A549 (cell line): ENCODE data around the gene FOXK1. TPM values are rescaled to one million over a fixed set of nuclear protein-coding genes. Genes with fewer than 3 reads are reported as not detected.
A peak's percentile ranks its signal among the peaks of the same experiment; 100 is the strongest.

Experiments used
- ATAC-seq, 2 experiments: fragments of 200-7000 bp in 1 of 2; fragments of >200 bp in 1 of 2; cut with Nextera tagmentation in 1 of 2; cut with Tn5 transposase in 1 of 2; 3 replicates each; pipeline versions ENCODE4 v1.8.0 to v1.9.1; 2018 to 2020; ENCODE audit warnings: mild to moderate bottlenecking in 1 of 2, moderate library complexity in 1 of 2
- CTCF ChIA-PET: fragments of 300-600 bp; sonication (Branson Sonifier 250); formaldehyde crosslinking; extraction: SDS; loops from one replicate; lab custom pipeline; 2021; ENCODE audit warnings: antibody characterized with exemption, inconsistent platforms; lab: Yijun Ruan, JAX
- POLR2A ChIA-PET: fragments of 350-600 bp; formaldehyde crosslinking; extraction: SDS; loops from one replicate; lab custom pipeline; 2021; ENCODE audit warnings: antibody characterized with exemption, inconsistent platforms; lab: Yijun Ruan, JAX
- DNase-seq, 2 experiments: peaks; one replicate each; pipeline versions ENCODE4 v3.0.0 to v3.0.0-alpha.2; 2011 to 2016; ENCODE audit warnings: low read depth in 1 of 2, low spot score in 1 of 2
- FAIRE-seq: peaks from 2 replicates; lab custom pipeline; 2011; peaks lifted over from hg19 to GRCh38; lab: Jason Lieb, UNC
- H3K27ac ChIP-seq, 2 experiments: fragments of >200 bp; sonication (Bioruptor Twin); formaldehyde crosslinking; 3 replicates each; pipeline ENCODE4 v1.5.1; 2016 to 2017
- H3K4me1 ChIP-seq: fragments of >200 bp; sonication (Bioruptor Twin); formaldehyde crosslinking; 3 replicates; pipeline ENCODE4 v1.6.1; 2016
- H3K4me2 ChIP-seq: fragments of >200 bp; sonication (Bioruptor Twin); formaldehyde crosslinking; 3 replicates; pipeline ENCODE4 v1.6.1; 2016
- H3K4me3 ChIP-seq: fragments of >200 bp; sonication (Bioruptor Twin); formaldehyde crosslinking; 3 replicates; pipeline ENCODE4 v1.5.1; 2016
- H3K9me3 ChIP-seq: fragments of >200 bp; sonication (Bioruptor Twin); formaldehyde crosslinking; 3 replicates; pipeline ENCODE4 v1.6.1; 2016
- BHLHE40 ChIP-seq: IDR thresholded peaks from 2 replicates; pipeline ENCODE4 v1.6.1; 2012; ENCODE audit warnings: low read depth, low read length, inconsistent platforms
- CBX2 ChIP-seq: fragments of 200-600 bp; sonication (generic); IDR thresholded peaks from 2 replicates; pipeline ENCODE4 v1.6.1; 2016; ENCODE audit warnings: low read depth, mild to moderate bottlenecking, borderline replicate concordance
- CEBPB ChIP-seq, 2 experiments: fragments of >200 bp in 1 of 2; sonication (Bioruptor Twin) in 1 of 2; formaldehyde crosslinking in 1 of 2; IDR thresholded peaks; 2 replicates each; pipeline ENCODE4 v1.6.1; 2012 to 2016
- CHD2 ChIP-seq: fragments of 150-350 bp; IDR thresholded peaks from 2 replicates; pipeline ENCODE4 v1.6.1; 2014; ENCODE audit warnings: low read length; ENCODE audit not compliant: partially characterized antibody
- EHMT2 ChIP-seq: fragments of 200-600 bp; sonication (generic); IDR thresholded peaks from 2 replicates; pipeline ENCODE4 v1.6.1; 2016; ENCODE audit warnings: antibody characterized with exemption, low read depth, mild to moderate bottlenecking, moderate library complexity
- EP300 ChIP-seq, 2 experiments: fragments of >200 bp; sonication (Bioruptor Twin); formaldehyde crosslinking; IDR thresholded peaks; 2 replicates in 1 of 2; 3 replicates in 1 of 2; pipeline ENCODE4 v1.6.1; 2016 to 2017
- FOSB ChIP-seq: fragments of 250-450 bp; sonication (Bioruptor Pico); IDR thresholded peaks from 2 replicates; pipeline ENCODE4 v1.5.0; 2020; ENCODE audit warnings: mild to moderate bottlenecking, moderate library complexity
- FOSL2 ChIP-seq, 2 experiments: fragments of 450-650 bp in 1 of 2; fragments of >200 bp in 1 of 2; sonication (Bioruptor Twin) in 1 of 2; formaldehyde crosslinking; IDR thresholded peaks; 2 replicates each; pipeline versions ENCODE4 v1.5.0 to v1.6.1; 2016 to 2020; ENCODE audit warnings: mild to moderate bottlenecking in 1 of 2, moderate library complexity in 1 of 2
- FOXS1 ChIP-seq: fragments of 250-450 bp; sonication (Bioruptor Pico); IDR thresholded peaks from 2 replicates; pipeline ENCODE4 v1.5.0; 2020; ENCODE audit warnings: mild to moderate bottlenecking, moderate library complexity
- GATA3 ChIP-seq: IDR thresholded peaks from 2 replicates; pipeline ENCODE4 v1.6.1; 2012; ENCODE audit warnings: borderline replicate concordance
- HDAC2 ChIP-seq: fragments of 200-600 bp; sonication (generic); IDR thresholded peaks from 2 replicates; pipeline ENCODE4 v1.6.1; 2016
- JUN ChIP-seq, 2 experiments: fragments of >200 bp; sonication (Bioruptor Twin); formaldehyde crosslinking; IDR thresholded peaks; 2 replicates in 1 of 2; 3 replicates in 1 of 2; pipeline ENCODE4 v1.6.1; 2016 to 2017
- KDM5A ChIP-seq: fragments of 200-600 bp; sonication (generic); IDR thresholded peaks from 2 replicates; pipeline ENCODE4 v1.6.1; 2016; ENCODE audit warnings: antibody characterized with exemption, mild to moderate bottlenecking
- MAFK ChIP-seq: fragments of 450-650 bp; IDR thresholded peaks from 2 replicates; pipeline ENCODE4 v1.6.1; 2014; ENCODE audit not compliant: partially characterized antibody
- MAZ ChIP-seq: fragments of 150-350 bp; IDR thresholded peaks from 2 replicates; pipeline ENCODE4 v1.6.1; 2014; ENCODE audit warnings: antibody characterized with exemption, low read depth, low read length, borderline replicate concordance
- MYC ChIP-seq: IDR thresholded peaks from 2 replicates; pipeline ENCODE4 v1.6.1; 2012; ENCODE audit warnings: mild to moderate bottlenecking, inconsistent platforms, low read length, improper control_type of control experiment, borderline replicate concordance
- NR3C1 ChIP-seq: fragments of >200 bp; sonication (Bioruptor Twin); formaldehyde crosslinking; IDR thresholded peaks from 3 replicates; pipeline ENCODE4 v1.6.1; 2017
- POLR2AphosphoS2 ChIP-seq: conservative IDR thresholded peaks from 2 replicates; pipeline ENCODE4 v1.6.1; 2012; ENCODE audit warnings: low read length, improper control_type of control experiment, inconsistent platforms
- RAD21 ChIP-seq, 2 experiments: fragments of >200 bp in 1 of 2; sonication (Bioruptor Twin) in 1 of 2; formaldehyde crosslinking in 1 of 2; IDR thresholded peaks in 1 of 2; conservative IDR thresholded peaks in 1 of 2; 2 replicates in 1 of 2; 3 replicates in 1 of 2; pipeline ENCODE4 v1.6.1; 2012 to 2018; ENCODE audit warnings: inconsistent platforms in 1 of 2
- RCOR1 ChIP-seq: fragments of 150-350 bp; IDR thresholded peaks from 2 replicates; pipeline ENCODE4 v1.6.1; 2014; ENCODE audit warnings: antibody characterized with exemption, low read length, low read depth
- RFX5 ChIP-seq: fragments of 450-650 bp; IDR thresholded peaks from 2 replicates; pipeline ENCODE4 v1.7.1; 2014; ENCODE audit warnings: antibody characterized with exemption, mild to moderate bottlenecking, moderate library complexity
- SREBF2 ChIP-seq: fragments of 450-650 bp; IDR thresholded peaks from 2 replicates; pipeline ENCODE4 v1.6.1; 2014; ENCODE audit warnings: mild to moderate bottlenecking, moderate library complexity
- TFCP2L1 ChIP-seq: fragments of 250-450 bp; sonication (Bioruptor Pico); IDR thresholded peaks from 2 replicates; pipeline ENCODE4 v1.5.0; 2021; ENCODE audit warnings: mild to moderate bottlenecking
- ZNF302 ChIP-seq: fragments of 250-450 bp; sonication (Bioruptor Pico); IDR thresholded peaks from 2 replicates; pipeline ENCODE4 v1.9.0; 2021; ENCODE audit warnings: inconsistent platforms, mild to moderate bottlenecking, moderate library complexity
- WGBS: methylation state at CpG from one replicate; pipeline ENCODE4 v1.1.6; 2017; ENCODE audit errors: missing lambda C conversion rate; 5-methylcytosine and 5-hydroxymethylcytosine counted together
- polyA plus RNA-seq, 4 experiments: library from polyadenylated mRNA; depleted of rRNA in 3 of 4; stranded (reverse); fragments of >200 nt; fragmentation: RNase III in 1 of 4; extraction: RNeasy Plus Mini Kit Qiagen cat#74134 plus additional on column Dnase treatment in 1 of 4; gene quantifications; 2 replicates in 3 of 4; 3 replicates in 1 of 4; pipeline ENCODE4 v1.2.3, GENCODE V29; 2011 to 2017
- TF ChIP-seq, protein P1 (sequence below): IDR thresholded peaks from 2 replicates; pipeline ENCODE4 v1.6.1; 2012
- TF ChIP-seq, protein P2 (sequence below): fragments of 150-350 bp; IDR thresholded peaks from 2 replicates; pipeline ENCODE4 v1.6.1; 2014; ENCODE audit warnings: low read depth, mild to moderate bottlenecking, low read length
- TF ChIP-seq, protein P3 (sequence below): fragments of >200 bp; sonication (Bioruptor Twin); formaldehyde crosslinking; IDR thresholded peaks from 3 replicates; pipeline ENCODE4 v1.6.1; 2016

FOXK1 gene
- polyA plus RNA-seq, 2 of the 4 experiments (the other 2 are of a cell fraction), result 6.8 to 10.9 TPM

DNA sequence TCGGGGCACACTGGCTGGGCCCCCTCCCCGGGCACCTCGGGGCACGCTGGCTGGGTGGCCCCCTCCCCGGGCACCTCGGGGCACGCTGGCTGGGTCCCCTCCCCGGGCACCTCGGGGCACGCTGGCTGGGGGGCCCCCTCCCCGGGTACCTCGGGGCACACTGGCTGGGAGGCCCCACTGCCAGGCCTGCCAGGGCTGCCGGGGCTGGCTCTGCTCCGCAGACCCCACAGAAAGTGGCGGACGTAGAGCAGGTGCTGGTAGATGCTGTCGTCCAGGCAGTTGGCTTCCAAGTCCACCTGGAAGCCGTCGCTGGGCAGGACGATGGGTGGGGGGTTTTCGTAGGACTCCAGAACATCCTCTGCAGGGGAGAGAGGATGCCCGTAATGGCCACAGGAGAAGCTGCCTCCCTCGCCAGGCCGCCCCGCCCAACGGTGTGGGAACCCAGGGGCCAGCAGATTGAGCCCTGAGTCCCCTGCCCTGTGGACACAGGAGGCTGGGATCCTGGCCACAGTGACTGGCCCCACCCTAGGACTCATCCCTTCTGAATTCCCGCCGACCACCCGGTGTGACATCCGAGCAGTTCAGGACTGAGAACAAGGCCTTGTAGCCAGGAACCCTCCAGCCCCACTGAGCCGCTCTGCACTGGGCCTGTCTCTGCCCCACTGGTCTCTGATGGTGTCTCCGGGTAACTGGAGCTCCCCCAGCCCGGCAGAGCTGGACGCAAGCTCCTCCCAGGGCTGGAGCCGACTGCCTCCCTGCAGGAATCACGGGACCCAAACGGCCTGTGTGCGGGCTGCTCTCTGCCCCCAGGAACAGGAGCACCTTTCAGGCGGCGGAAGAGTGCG lies 121.5 kb downstream of the FOXK1 start:
- Histone ChIP-seq H3K4me1 (no peaks in the 10 kb centered on the region), H3K4me2 (no peak overlapping the region), H3K4me3 (no peak overlapping the region), H3K27ac (no peak overlapping the region), H3K9me3 (no peaks in the 10 kb centered on the region)
- peak in 1 of 2 experiments; percentile 26 for DNase-seq
- FAIRE-seq, result no peak
- peak in 1 of 2 experiments; percentile 33; a peak in 3 of 6 replicates for ATAC-seq
- TF ChIP-seq KDM5A (no peak), EP300 (IDR thresholded peaks at IDR 0.05) (no peak), FOXS1 (CRISPR knock-in tag) (no peak), HDAC2 (no peak), EHMT2 (no peak), RCOR1 (no peak), CBX2 (no peak), MYC (no peak), RFX5 (no peak), FOSL2 (IDR thresholded peaks at IDR 0.05) (no peak), FOSL2 (CRISPR knock-in tag; IDR thresholded peaks at IDR 0.05) (no peak), CEBPB (IDR thresholded peaks at IDR 0.05) (no peak), BHLHE40 (no peak), ZNF302 (no peak)
- TF ChIP-seq, protein P1, sequence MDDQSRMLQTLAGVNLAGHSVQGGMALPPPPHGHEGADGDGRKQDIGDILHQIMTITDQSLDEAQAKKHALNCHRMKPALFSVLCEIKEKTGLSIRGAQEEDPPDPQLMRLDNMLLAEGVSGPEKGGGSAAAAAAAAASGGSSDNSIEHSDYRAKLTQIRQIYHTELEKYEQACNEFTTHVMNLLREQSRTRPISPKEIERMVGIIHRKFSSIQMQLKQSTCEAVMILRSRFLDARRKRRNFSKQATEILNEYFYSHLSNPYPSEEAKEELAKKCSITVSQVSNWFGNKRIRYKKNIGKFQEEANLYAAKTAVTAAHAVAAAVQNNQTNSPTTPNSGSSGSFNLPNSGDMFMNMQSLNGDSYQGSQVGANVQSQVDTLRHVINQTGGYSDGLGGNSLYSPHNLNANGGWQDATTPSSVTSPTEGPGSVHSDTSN, result no peak
- TF ChIP-seq, protein P2, sequence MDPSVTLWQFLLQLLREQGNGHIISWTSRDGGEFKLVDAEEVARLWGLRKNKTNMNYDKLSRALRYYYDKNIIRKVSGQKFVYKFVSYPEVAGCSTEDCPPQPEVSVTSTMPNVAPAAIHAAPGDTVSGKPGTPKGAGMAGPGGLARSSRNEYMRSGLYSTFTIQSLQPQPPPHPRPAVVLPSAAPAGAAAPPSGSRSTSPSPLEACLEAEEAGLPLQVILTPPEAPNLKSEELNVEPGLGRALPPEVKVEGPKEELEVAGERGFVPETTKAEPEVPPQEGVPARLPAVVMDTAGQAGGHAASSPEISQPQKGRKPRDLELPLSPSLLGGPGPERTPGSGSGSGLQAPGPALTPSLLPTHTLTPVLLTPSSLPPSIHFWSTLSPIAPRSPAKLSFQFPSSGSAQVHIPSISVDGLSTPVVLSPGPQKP, result no peak
- TF ChIP-seq, protein P3, sequence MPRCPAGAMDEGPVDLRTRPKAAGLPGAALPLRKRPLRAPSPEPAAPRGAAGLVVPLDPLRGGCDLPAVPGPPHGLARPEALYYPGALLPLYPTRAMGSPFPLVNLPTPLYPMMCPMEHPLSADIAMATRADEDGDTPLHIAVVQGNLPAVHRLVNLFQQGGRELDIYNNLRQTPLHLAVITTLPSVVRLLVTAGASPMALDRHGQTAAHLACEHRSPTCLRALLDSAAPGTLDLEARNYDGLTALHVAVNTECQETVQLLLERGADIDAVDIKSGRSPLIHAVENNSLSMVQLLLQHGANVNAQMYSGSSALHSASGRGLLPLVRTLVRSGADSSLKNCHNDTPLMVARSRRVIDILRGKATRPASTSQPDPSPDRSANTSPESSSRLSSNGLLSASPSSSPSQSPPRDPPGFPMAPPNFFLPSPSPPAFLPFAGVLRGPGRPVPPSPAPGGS, result no peak
- ChIA-PET POLR2A (no interaction called here), CTCF (interaction anchor here (0.6 kb wide), 1 partner anchor 46 kb away, joined by 3 read pairs; no protein-coding TSS in a partner anchor)
- WGBS, result 73% methylated on average over 13 of the region's 41 CpGs

DNA sequence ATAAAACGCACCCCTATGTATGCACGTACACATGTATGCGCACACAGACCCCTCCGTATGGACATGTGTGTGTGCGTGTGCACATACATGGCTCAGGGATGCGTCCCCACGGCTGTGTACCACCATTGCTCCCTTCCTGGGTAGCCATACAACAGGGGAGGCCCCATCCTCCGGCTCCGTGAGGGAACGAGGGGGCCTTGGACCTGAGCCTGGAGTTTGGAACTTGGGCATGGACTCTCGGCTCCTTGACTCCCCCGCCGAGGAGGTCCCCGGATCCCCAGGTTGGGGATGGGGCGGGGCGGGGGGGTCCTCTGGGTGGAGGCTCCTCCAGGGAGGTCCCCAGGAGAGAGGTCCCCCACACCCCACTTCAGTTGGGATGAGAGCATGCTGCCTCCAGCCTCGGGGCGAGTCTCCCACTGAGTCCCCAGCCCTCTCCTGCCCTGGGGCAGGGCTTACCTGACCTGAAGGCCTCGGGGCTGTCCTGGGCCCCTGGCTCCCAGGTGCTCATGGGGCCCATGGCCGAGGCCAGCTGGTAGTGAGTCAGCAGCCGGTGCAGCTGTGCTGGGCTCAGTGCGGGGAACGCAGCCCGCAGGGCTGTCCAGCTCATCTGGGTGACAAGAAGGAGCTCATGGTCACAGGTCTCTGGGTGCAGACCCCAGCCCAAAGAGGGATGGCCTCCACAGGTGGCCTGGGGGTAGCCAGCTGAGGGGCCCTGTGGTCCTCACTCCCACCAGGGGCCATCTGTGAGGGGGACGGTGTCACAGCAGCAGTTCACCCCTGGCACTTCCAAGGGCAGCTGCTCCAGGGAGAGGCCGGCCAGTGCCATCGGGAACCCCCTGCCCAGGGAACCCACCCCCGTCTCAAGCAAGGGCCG lies 123.3 kb downstream of the FOXK1 start:
- FAIRE-seq, result no peak
- CTCF ChIA-PET, result interaction anchor here (0.6 to 1.6 kb wide), 5 partner anchors 8 to 370 kb away, joined by 3 to 5 read pairs (median 4); partner anchors contain the start of gene RADIL

More for the DNA sequence above, 123.3 kb downstream of the FOXK1 start:
- DNase-seq (no peak), ATAC-seq (no peak)
- H3K9me3 ChIP-seq, result no peaks in the 10 kb centered on the region
- POLR2A ChIA-PET, result no interaction called here
- no peak overlapping the region for H3K27ac ChIP-seq
- no peak overlapping the region for H3K4me2 ChIP-seq
- WGBS, result 86% methylated on average over 15 of the region's 29 CpGs
- H3K4me3 ChIP-seq, result no peak overlapping the region
- H3K4me1 ChIP-seq, result no peaks in the 10 kb centered on the region
- TF ChIP-seq, protein P2, result no peak
- TF ChIP-seq SREBF2, result no peak
- no peak for TF ChIP-seq NR3C1
- TF ChIP-seq, protein P3, result no peak
- no peak for TF ChIP-seq MAFK
- no peak for TF ChIP-seq RAD21 (conservative IDR thresholded peaks at IDR 0.05 in 1 of 2, IDR thresholded peaks at IDR 0.05 in 1 of 2)
- TF ChIP-seq FOSB (CRISPR knock-in tag), result no peak
- TF ChIP-seq TFCP2L1 (CRISPR knock-in tag), result no peak
- no peak for TF ChIP-seq EP300 (IDR thresholded peaks at IDR 0.05)
- TF ChIP-seq CHD2, result no peak
- no peak for TF ChIP-seq BHLHE40
- TF ChIP-seq GATA3, result no peak
- no peak for TF ChIP-seq POLR2AphosphoS2
- TF ChIP-seq MAZ, result no peak
- no peak for TF ChIP-seq JUN (IDR thresholded peaks at IDR 0.05)
